SK-N-MC (cell line): ENCODE measurements around the gene MYO18B.

Experiments used
- EZH2 ChIP-seq: fragments of 200-600 bp; sonication (generic); IDR thresholded peaks from one replicate; pipeline ENCODE4 v1.6.1; 2017; ENCODE audit warnings: antibody characterized with exemption
- POLR2AphosphoS5 ChIP-seq: IDR thresholded peaks from 2 replicates; pipeline ENCODE4 v1.6.1; 2012; ENCODE audit warnings: mild to moderate bottlenecking, low read depth, low read length, borderline replicate concordance

GRCh38 chr22:25852223-25852622 lies 110.2 kb downstream of the MYO18B start:
- no peak for TF ChIP-seq POLR2AphosphoS5
- no peak for TF ChIP-seq EZH2
